Forelimb muscle (tissue), 1 donor: Measurements from ENCODE around the gene YAP1. TPM values are rescaled to one million over a fixed set of nuclear protein-coding genes. Genes with fewer than 3 reads are reported as not detected.
A peak's percentile ranks its signal among the peaks of the same experiment; 100 is the strongest.
"Not testable (repeated sequence)": the region's sequence is repeated elsewhere in the genome, so short reads cannot be mapped to it uniquely, and the experiment has no call there.

ENCODE experiments used
- DNase-seq: peaks from one replicate; pipeline ENCODE4 v3.0.0-alpha.2; 2013; ENCODE audit warnings: low read depth
- polyA plus RNA-seq: library from polyadenylated mRNA; unstranded; fragments of 120-200 nt; gene quantifications from one replicate; pipeline ENCODE4 v1.2.1, GENCODE V29; 2013; ENCODE audit not compliant: insufficient read length

Gene YAP1
- polyA plus RNA-seq, 1 donor = 74.0 TPM

GRCh38 chr11:102197670-102198139, 87.5 kb downstream of the YAP1 start:
- no peak for DNase-seq

- DNase-seq = no peak
These were observed 89.4 kb downstream of the YAP1 start for GRCh38 chr11:102199673-102200072.

DNA sequence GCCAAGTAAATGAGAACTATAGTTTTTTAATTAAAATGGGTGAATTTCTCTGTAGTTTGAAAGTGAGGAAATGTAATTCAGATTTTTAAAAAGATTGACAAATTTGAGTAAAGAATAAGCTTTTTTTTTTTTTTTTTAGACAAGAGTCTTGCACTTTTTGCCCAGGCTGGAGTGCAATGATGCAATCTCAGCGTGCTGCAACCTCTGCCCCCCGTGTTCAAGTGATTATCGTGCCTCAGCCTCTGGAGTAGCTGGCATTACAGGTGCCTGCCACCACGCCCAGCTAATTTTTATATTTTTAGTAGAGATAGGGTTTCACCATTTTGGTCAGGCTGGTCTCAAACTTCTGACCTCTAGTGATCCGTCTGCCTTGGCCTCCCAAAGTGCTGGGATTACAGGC, 90.1 kb downstream of the YAP1 start:
- DNase-seq = not testable (repeated sequence)

DNA sequence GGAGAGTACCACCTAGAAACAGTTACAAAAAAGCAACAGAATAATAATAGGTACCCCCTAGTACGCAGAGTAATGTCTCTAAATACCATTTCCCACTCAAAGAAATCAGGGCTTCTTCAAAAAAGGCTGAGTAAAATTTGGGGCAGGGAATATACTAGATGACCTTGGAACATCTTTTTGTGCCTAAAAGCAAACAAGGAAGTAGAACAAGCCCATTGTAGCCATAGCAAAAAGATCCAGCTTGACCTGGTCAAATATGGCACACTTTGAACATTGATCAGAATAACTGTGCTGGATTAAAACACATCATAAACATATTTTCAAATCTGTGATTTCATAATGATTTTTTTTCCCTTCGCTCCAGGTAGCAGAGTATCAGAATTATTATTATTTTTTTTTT, 91.5 kb downstream of the YAP1 start:
- no peak for DNase-seq

DNA sequence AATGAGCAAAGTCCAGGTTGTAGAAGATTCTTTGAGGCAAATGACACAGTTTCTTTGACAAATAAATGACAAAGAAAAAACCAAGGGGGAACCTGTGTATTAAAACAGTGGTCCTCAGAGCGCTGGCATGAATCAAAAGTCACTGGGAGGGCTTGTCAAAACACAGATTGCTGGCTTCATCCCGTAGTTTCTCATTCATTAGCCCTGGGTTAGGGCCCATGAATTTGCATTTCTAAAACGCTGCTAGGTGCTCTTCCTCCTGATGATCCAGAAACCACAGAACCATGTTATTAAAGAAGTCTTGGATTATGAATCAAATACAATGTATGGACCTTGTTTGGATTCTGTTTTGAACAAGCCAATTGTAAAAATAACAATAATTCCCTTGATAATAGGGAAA, 92.7 kb downstream of the YAP1 start:
- no peak for DNase-seq

GRCh38 chr11:102204174-102204573, 93.9 kb downstream of the YAP1 start:
- no peak for DNase-seq

- DNase-seq = no peak
These were observed 95.6 kb downstream of the YAP1 start for GRCh38 chr11:102205805-102206204.

DNA sequence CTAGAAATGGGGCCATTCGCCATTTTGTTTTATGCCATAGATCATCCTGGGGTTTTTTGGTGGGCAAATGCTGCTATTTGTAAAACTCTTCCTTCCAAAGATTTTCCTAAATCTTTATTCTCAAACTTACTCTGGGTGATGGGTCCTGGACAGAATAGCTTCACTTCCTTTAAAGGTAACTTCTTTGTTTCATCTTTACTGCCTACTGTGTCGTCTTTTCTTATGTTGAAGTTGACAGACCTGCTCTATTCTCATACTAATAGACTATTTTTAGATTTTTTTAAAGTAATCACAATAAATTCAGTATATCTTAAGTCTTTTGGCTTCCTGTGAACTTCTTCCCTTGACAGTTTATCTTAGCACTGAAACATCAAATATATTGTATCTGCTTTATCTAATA, 98.6 kb downstream of the YAP1 start:
- no peak for DNase-seq

DNA sequence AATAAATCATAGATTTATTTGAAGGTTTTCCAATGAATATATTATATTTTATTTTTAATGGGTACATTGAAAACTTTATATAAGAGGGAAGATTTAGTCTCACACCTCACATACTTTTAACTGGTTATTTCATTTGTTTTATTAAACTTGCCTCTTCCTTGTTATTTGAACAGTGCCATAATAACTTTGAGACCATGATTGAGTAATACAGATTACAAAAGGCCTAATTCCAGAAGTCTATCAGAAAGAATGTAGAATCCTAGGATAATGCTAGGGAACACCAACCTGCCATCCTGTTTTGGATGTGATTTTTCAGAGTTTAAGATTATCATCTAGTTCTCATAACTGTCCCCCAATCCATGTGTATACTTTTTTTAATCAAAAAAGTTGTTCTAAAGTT, 104.4 kb downstream of the YAP1 start:
- no peak for DNase-seq

DNA sequence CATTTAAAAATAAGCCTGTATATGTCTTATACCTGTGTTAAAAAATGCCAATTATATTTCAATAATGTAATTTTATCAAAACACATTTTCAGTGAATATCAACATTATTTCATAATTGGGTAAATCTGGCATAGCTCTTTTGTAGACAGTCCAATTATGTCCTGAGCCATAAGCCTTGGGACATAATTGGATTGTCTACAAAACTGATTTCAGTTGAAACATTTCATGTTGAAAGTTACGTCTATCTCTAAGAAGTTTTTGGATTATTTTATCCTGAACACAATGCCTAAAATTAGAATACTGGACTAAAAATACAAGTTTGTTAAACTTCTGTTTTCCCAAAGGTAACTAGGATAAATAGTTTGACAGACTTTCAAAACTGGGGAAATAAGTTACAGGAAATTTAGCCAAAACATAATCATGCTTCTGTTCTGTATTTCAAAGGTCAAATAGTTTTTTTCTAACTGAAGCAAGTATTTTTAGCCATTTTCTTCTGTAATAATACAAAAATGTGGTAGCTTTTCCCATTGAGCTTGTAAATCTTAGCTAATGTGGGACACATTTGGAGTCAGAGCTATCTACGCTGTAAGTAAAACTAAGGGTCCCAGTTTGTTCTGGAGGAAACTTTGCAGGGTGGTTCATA, 106.3 kb downstream of the YAP1 start:
- peak; percentile 28 for DNase-seq

DNA sequence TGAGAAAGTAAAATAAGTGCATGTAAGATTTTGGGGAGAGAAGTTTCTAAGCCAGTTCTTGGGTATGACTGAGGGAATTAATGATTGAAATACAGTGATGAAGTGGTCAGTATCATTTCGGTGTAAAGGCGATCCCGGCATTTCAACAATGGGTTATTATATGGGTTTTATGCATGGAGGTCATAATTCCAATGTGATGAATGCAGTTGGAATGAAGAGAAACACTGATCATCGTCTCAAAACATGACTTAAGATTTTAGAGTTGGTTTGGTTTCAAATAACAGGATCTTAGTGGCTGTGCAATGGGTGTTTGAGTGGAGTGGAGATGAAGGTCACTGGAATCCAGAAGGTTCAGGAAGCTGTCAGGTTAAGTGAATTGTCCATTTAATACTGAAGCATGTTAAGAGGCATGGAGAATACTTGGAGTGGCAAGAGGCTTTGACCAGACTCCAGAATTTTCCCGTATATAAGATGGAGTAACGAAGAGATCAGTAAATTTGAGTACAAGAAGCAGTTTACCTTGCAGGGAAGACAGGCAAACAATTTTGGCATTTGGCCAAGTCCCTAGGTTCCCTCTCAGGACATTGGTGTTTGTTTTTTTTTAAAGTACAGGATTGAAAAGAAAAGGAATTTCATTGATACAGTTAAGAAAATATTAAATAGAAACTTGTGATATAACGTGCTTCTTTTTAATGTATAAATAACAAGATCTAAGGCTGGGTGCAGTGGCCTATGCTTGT, 110.7 kb downstream of the YAP1 start:
- DNase-seq = no peak

DNA sequence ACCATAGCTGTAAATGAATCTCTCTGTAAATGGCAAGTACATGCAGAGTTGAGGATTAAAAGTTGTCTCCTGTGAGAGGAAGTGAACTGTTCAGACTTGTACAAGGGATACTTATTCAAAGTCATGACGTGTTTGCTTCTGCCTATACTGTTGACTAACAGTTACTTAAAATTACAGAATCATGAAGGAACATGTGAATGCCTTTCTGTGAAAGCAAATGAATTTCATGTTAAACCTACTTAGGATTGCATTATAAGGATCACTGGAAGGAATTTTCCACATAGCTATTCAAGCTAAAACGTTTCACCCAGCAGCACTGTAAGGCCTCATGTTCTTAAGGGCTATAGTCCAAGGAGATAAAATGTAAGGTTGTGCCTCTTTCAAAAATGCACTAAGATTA, 113.6 kb downstream of the YAP1 start:
- no peak for DNase-seq

DNA sequence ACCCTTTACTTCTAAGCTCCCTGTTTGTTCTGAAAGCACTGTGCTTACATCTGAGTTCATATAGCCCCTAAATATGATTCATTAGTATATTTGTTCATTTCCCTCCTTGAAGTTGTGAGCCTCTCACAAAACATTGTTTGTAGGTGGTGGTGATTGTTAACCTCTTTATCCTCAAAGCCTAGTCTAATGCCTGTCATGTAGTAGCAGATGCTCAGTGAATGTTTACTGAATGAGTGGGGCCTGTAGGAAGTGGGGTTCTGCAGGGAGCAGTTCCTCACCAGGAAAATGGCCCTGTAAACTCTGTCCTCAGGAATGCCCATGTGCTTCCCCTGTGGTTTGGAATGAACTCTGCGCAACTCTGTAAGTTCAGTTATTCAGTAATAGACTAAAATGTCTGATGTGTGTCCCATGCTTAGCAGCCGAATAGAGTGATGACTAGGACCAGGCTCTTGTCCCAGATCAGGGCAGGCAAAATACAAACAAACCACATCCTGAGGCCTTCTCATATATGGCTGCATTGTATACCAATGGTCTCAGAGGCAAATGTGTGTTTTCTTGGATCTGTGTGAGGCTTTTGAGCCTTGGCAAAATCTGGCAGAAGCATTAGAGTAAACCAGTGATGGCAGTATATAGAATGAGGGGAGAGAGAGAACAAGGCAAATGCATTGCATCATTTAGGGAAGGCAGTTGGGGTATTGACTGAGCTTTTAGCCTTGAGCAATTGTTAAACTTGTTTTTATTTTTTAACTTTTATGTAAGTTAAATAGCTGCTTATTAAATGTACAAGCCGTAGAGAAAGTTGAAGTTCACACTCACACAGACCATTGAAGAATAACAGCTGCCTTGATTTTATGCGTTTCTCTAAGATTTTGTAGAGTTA, 115.7 kb downstream of the YAP1 start:
- no peak for DNase-seq

GRCh38 chr11:102226702-102227490, 116.6 kb downstream of the YAP1 start:
- DNase-seq = no peak

DNA sequence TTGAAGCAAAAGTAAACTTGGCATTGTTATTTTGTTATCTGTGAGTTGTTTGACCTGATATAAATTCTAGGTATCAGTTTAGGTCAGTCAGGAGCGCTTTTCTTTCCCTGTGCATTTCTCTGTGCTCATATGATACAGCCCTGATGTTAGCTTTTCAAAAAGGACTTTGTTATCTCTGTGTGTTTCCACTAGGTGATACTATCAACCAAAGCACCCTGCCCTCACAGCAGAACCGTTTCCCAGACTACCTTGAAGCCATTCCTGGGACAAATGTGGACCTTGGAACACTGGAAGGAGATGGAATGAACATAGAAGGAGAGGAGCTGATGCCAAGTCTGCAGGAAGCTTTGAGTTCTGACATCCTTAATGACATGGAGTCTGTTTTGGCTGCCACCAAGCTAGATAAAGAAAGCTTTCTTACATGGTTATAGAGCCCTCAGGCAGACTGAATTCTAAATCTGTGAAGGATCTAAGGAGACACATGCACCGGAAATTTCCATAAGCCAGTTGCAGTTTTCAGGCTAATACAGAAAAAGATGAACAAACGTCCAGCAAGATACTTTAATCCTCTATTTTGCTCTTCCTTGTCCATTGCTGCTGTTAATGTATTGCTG, 119.4 kb downstream of the YAP1 start:
- DNase-seq = no peak

GRCh38 chr11:102230186-102230585, 119.9 kb downstream of the YAP1 start:
- no peak for DNase-seq

DNA sequence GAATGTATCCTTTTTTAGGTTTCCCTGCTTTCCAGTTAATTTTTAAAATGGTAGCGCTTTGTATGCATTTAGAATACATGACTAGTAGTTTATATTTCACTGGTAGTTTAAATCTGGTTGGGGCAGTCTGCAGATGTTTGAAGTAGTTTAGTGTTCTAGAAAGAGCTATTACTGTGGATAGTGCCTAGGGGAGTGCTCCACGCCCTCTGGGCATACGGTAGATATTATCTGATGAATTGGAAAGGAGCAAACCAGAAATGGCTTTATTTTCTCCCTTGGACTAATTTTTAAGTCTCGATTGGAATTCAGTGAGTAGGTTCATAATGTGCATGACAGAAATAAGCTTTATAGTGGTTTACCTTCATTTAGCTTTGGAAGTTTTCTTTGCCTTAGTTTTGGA, 120.7 kb downstream of the YAP1 start:
- DNase-seq = no peak

- DNase-seq = no peak
These were observed 124.7 kb downstream of the YAP1 start for GRCh38 chr11:102234779-102235439.

DNA sequence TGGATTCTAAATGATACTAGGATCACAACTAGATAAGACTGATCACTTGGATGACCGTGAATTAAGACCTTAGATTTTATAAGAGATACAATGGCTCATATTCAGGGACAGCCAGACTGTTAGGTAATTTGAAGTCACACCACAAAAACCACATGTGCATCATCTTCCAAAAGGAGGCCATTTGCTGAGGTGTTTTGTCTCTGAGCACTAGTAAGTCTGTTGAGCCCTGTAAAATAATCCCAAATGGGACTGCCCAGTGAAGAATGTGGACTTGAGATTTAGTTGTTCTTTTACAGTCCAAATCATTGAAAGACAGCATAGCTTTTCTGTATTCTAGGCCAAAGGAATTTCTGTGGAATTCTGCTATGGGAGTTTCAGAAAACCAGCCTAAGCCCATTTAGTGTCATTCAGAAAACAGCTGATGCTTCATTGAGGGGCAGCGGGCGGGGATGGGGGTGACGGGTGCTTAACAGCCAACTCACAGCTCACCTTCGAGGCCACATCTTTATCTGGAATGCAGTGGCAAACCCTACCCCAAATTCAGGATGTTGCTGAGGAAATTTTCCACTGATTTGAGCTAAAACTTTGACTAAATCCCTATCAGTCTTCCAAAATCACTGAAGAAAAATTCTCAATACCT, 127.0 kb downstream of the YAP1 start:
- DNase-seq = no peak

DNA sequence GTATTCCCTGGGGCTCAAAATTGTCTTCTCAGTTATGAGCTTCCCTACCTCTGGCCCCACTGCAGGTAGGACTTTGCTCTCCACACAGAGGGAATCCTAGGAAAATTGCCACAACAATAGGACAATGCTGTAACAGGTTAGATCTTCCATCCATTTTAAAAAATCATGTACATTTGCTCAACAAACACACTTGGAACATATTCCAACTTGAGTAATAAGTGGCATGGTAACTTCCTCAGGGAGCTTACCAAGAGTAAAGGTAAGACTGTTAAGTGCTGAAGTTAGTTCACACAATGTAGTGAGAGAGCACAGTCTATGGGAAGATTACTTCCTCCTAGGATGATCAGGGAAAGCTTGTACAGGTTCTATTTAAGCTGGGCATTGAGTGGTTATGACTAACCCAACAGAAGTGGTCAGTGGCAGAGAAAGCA, 128.2 kb downstream of the YAP1 start:
- DNase-seq = no peak
